ENCODE results near the gene SPCS3. TPM values are rescaled to one million over a fixed set of nuclear protein-coding genes. Genes with fewer than 3 reads are reported as not detected.
"Not testable (repeated sequence)": the region's sequence is repeated elsewhere in the genome, so short reads cannot be mapped to it uniquely, and the experiment has no call there.

The SPCS3 gene
- total RNA-seq, 6 experiments from 2014 or later = 163 to 250 (median 180) TPM

DNA sequence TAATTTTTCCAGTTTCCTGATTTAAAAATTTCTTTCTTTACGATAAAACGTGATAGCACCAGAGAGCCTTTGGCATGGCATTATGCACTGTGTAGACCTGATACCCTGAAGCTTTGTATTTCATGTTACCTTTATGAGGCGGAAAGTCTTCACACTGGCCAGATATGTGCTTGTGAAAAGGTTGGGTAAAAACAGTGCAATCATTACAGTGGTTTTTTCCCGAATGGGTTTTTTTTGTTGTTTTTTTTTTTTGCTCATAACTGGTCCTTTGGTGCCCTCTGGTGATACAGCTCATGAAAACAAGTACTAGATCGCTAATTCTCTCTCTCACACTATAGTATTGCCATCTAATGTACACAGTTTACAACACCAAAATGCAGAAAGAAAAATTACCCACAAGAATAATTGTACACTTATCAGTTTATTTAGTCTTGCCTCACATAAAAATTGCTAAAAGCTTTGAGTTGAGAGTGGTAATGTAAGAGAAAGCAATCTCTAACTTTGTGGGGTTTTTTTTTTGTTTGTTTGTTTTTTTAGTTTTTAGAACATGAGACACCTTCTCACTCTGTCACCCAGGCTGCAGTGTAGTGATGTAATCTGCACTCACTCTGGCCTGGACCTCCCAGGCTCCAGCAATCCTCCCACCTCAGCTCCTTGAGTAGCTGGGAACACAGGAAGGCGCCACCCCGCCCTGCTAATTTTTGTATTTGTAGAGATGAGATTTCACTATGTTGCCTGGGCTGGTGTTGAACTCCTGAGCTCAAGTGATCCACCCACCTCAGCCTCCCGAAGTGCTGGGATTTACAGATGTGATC, 21.3 kb downstream of the SPCS3 start:
- Mint-ChIP-seq H3K9me3 (peaks cover 22% of the 10 kb centered on the region), H3K36me3 (ENCODE audit: low read depth) (peaks cover 18% of the 10 kb centered on the region), H3K4me1 (ENCODE audit: low read depth) (peaks cover 51% of the 10 kb centered on the region), H3K27me3 (ENCODE audit: insufficient read depth) (peaks cover 3% of the 10 kb centered on the region; the same call in 1 of the 2 replicates), H3K4me3 (peak overlapping the region; percentile 62; the same call in 1 of the 2 replicates), H3K27ac (peak overlapping the region; percentile 37; the same call in 1 of the 2 replicates)
- TF ChIP-seq, protein P1, sequence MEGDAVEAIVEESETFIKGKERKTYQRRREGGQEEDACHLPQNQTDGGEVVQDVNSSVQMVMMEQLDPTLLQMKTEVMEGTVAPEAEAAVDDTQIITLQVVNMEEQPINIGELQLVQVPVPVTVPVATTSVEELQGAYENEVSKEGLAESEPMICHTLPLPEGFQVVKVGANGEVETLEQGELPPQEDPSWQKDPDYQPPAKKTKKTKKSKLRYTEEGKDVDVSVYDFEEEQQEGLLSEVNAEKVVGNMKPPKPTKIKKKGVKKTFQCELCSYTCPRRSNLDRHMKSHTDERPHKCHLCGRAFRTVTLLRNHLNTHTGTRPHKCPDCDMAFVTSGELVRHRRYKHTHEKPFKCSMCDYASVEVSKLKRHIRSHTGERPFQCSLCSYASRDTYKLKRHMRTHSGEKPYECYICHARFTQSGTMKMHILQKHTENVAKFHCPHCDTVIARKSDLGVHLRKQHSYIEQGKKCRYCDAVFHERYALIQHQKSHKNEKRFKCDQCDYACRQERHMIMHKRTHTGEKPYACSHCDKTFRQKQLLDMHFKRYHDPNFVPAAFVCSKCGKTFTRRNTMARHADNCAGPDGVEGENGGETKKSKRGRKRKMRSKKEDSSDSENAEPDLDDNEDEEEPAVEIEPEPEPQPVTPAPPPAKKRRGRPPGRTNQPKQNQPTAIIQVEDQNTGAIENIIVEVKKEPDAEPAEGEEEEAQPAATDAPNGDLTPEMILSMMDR (IDR thresholded peaks at IDR 0.05) = peak; percentile 86
- peak; percentile 25 for DNase-seq

DNA sequence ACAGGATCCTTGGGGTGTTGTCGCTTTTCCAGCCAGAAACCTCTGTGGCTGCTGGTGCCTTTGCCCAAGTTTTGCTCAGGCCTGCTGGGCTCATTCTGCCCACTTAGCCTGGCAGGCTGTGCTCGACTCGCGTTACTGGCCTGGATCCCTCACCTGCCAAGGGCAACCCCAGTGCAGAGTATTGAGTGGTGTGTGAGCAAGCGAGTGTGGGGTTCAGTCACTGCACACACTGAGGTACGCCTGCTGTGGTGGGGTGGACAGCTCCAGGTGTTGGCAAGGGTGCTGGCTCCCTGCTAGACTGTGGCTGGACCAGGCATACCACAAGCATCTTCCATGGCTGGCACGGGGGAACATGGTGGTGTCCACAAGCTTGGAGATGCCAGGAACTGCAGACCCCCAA, 22.6 kb downstream of the SPCS3 start:
- Mint-ChIP-seq H3K27me3 (ENCODE audit: insufficient read depth) (peaks cover 3% of the 10 kb centered on the region; the same call in 1 of the 2 replicates), H3K4me3 (no peak overlapping the region)

DNA sequence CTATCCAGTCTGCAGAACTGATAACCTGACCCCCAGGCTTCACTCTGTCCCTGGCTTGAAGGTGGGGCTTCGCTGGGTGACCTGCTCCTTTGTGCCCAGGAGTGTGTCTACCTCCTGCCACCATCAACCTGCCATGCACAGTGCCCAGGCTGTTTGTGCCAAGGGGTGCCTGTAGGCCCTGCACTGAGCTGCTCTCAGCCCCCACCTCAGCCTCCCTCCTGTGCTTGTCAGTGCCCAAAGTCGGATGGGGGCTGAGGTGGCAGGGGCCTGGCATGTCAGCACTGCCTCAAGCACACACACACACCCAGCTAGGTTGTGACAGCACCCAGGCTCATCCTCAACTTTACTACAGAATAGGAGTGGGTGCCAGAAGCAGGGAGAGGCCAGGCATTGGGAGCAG, 23.5 kb downstream of the SPCS3 start:
- Mint-ChIP-seq H3K36me3 (ENCODE audit: low read depth) (peaks cover 18% of the 10 kb centered on the region), H3K9me3 (peaks cover 22% of the 10 kb centered on the region), H3K4me1 (ENCODE audit: low read depth) (peaks cover 58% of the 10 kb centered on the region), H3K27me3 (ENCODE audit: insufficient read depth) (peaks cover 3% of the 10 kb centered on the region; the same call in 1 of the 2 replicates), H3K4me3 (no peak overlapping the region), H3K27ac (no peak overlapping the region)
- DNase-seq = no peak
- TF ChIP-seq, protein P1 (IDR thresholded peaks at IDR 0.05) = no peak

More for the DNA sequence above, 22.6 kb downstream of the SPCS3 start:
- H3K27ac Mint-ChIP-seq = no peak overlapping the region
- no peak for DNase-seq
- H3K36me3 Mint-ChIP-seq (ENCODE audit: low read depth) = peaks cover 18% of the 10 kb centered on the region
- TF ChIP-seq, protein P1 (IDR thresholded peaks at IDR 0.05) = no peak
- peaks cover 58% of the 10 kb centered on the region for H3K4me1 Mint-ChIP-seq (ENCODE audit: low read depth)
- H3K9me3 Mint-ChIP-seq = peaks cover 22% of the 10 kb centered on the region

DNA sequence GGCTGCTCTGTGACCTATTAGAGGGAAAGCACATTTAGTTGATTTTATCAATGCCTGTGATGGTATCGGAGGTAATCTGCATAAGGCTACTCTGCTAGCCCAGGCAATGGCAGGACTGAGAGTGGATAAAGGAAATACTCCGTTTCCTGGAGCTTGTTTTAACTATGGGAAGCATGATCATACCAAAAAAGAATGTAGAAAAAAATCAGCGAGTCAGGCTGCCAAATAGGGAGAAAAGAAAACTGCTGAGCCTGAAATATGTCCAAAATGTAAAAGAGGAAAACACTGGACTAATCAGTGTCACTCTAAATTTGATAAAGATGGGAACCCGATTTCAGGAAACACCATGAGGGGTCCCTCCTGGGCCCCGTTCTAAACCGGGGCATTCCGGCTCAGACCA, 25.6 kb downstream of the SPCS3 start:
- peaks cover 22% of the 10 kb centered on the region for H3K9me3 Mint-ChIP-seq
- H3K27ac Mint-ChIP-seq = peak overlapping the region; percentile 8; the same call in 1 of the 2 replicates
- DNase-seq = peak; percentile 39
- not testable (repeated sequence) for H3K27me3 Mint-ChIP-seq (ENCODE audit: insufficient read depth)
- H3K4me3 Mint-ChIP-seq = peak overlapping the region; percentile 14; the same call in 1 of the 2 replicates
- H3K4me1 Mint-ChIP-seq (ENCODE audit: low read depth) = peaks cover 41% of the 10 kb centered on the region
- peaks cover 25% of the 10 kb centered on the region for H3K36me3 Mint-ChIP-seq (ENCODE audit: low read depth)

DNA sequence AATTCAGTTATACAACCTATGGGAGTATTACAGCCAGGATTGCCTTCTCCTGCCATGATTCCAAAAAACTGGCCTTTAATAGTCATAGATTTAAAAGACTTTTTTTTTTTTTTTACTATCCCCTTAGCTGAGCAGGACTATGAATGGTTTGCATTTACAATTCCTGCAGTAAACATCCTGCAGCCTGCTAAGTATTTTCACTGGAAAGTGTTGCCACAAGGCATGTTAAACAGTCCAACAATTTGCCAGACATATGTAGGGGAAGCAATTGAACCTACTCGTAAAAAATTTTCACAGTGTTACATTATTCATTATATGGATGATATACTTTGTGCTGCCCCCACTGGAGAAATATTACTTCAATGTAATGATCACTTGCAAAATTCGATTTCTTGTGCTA, 27.1 kb downstream of the SPCS3 start:
- Mint-ChIP-seq H3K9me3 (peaks cover 22% of the 10 kb centered on the region), H3K36me3 (ENCODE audit: low read depth) (peaks cover 28% of the 10 kb centered on the region), H3K4me1 (ENCODE audit: low read depth) (peaks cover 28% of the 10 kb centered on the region)
- H3K27me3 Mint-ChIP-seq (ENCODE audit: insufficient read depth); H3K4me3 Mint-ChIP-seq; H3K27ac Mint-ChIP-seq; DNase-seq: not testable (repeated sequence)

DNA sequence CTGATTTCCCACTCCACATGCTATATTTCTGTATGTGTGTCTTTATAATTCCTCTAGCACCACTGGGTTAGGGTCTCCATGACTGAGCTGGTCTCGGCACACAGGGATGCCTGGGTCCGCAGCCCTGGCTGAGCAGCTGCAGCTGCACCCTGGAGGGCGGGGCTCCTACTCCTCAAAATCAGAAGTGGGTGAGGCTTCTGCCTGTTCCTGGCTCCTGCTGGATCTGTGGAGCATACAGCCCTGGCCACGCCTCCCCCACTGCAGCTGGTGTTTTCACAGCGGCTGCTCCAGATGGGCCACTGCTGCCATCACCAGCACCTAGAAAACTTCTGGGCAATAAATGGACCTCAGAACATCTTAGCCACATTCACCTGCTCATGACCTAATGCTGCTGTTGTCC, 30.9 kb downstream of the SPCS3 start:
- no peak overlapping the region for H3K27ac Mint-ChIP-seq
- peaks cover 25% of the 10 kb centered on the region for H3K36me3 Mint-ChIP-seq (ENCODE audit: low read depth)
- H3K4me3 Mint-ChIP-seq = no peak overlapping the region
- H3K4me1 Mint-ChIP-seq (ENCODE audit: low read depth) = peaks cover 11% of the 10 kb centered on the region
- H3K27me3 Mint-ChIP-seq (ENCODE audit: insufficient read depth) = no peaks in the 10 kb centered on the region
- peaks cover 8% of the 10 kb centered on the region for H3K9me3 Mint-ChIP-seq
- TF ChIP-seq, protein P1 (IDR thresholded peaks at IDR 0.05) = no peak
- no peak for DNase-seq

Data from HFFc6 (cell line).